Measurements from ENCODE around the gene SDK2. TPM values are rescaled to one million over a fixed set of nuclear protein-coding genes. Genes with fewer than 3 reads are reported as not detected.

Gene SDK2
- total and polyA plus RNA-seq, 2 of the 8 experiments (the other 6 are each of a cell fraction or from before 2014, with no cell fraction given) = 3.9 to 4.1 TPM

GRCh38 chr17:73637866-73638265, 6.4 kb downstream of the SDK2 start:
- DNase-seq (ENCODE audit: low read depth in 1 of 2, low spot score in 2 of 2) (no peak), FAIRE-seq (no peak)
- Histone ChIP-seq H2BK5ac (ENCODE audit: low read depth, low read length) (no peak overlapping the region), H3K4me3 (ENCODE audit: extremely low read depth in 1 of 4, insufficient read depth in 2 of 4, low read depth in 3 of 4, low read length in 4 of 4) (no peak overlapping the region), H3K18ac (ENCODE audit: extremely low read depth, low read length) (no peak overlapping the region), H4K8ac (ENCODE audit: extremely low read depth, insufficient read depth, low read length) (no peak overlapping the region), H2AFZ (ENCODE audit: low read length) (no peak overlapping the region), H4K5ac (ENCODE audit: insufficient read length, low read depth, low read length) (no peak overlapping the region), H3K23me2 (ENCODE audit: low read depth, low read length) (no peaks in the 10 kb centered on the region), H3K56ac (replicated peaks; ENCODE audit: insufficient read length, low read depth, low read length) (no peak overlapping the region), H3K4me2 (ENCODE audit: insufficient read depth in 1 of 2, low read depth in 2 of 2, low read length in 2 of 2) (no peak overlapping the region), H2AK5ac (ENCODE audit: low read depth, low read length) (no peak overlapping the region), H2BK15ac (ENCODE audit: low read length) (no peak overlapping the region), H2BK120ac (replicated peaks; ENCODE audit: low read depth, low read length) (no peak overlapping the region), H3K27ac (ENCODE audit: low read depth, low read length) (no peak overlapping the region), H4K20me1 (replicated peaks in 1 of 2; ENCODE audit: control insufficient read depth in 1 of 2, insufficient read depth in 2 of 2, low read length in 2 of 2) (peaks cover 3 to 9% of the 10 kb centered on the region in 2 experiments), H2BK12ac (ENCODE audit: low read depth, low read length) (no peak overlapping the region), H3K4ac (replicated peaks; ENCODE audit: insufficient read length, low read depth, low read length) (no peak overlapping the region), H2BK20ac (ENCODE audit: low read length) (no peak overlapping the region), H3K4me1 (replicated peaks in 1 of 4; ENCODE audit: control insufficient read depth in 3 of 4, insufficient read depth in 4 of 4, low read length in 3 of 4) (peaks cover 0 to 12% (median 10%) of the 10 kb centered on the region in 4 experiments; a peak in 6 of 7 replicates), H3K36me3 (ENCODE audit: control insufficient read depth in 2 of 4, insufficient read depth in 4 of 4, low read length in 3 of 4) (no peaks in the 10 kb centered on the region), H3K79me2 (ENCODE audit: control insufficient read depth in 1 of 2, insufficient read depth in 2 of 2, low read length in 2 of 2) (peaks cover 0 to 26% of the 10 kb centered on the region in 2 experiments; a peak in 1 of 4 replicates), H3K23ac (ENCODE audit: insufficient read length) (no peak overlapping the region), H3K9me3 (ENCODE audit: insufficient read depth in 2 of 2, low read depth in 1 of 2, low read length in 1 of 2) (no peaks in the 10 kb centered on the region), H3K14ac (ENCODE audit: insufficient read length) (no peak overlapping the region), H3K79me1 (ENCODE audit: low read depth, low read length) (peaks cover 6% of the 10 kb centered on the region), H3K9ac (replicated peaks in 1 of 4; ENCODE audit: extremely low read depth in 1 of 4, low read depth in 3 of 4, low read length in 3 of 4) (no peak overlapping the region), H4K91ac (replicated peaks; ENCODE audit: insufficient read length, low read length) (no peak overlapping the region), H3K27me3 (replicated peaks in 1 of 4; ENCODE audit: control insufficient read depth in 3 of 4, extremely low read depth in 1 of 4, insufficient read depth in 3 of 4, low read length in 3 of 4) (peaks cover 5 to 17% (median 16%) of the 10 kb centered on the region in 4 experiments)
- ChIA-PET CTCF (ENCODE audit: partially characterized antibody) (interaction anchor here (0.8 to 11.0 kb wide), 6 partner anchors 8 to 91 kb away, joined by 3 to 67 read pairs (median 3); partner anchors contain the start of gene SDK2), POLR2A (ENCODE audit: partially characterized antibody) (no interaction called here)
- WGBS, 2 experiments (ENCODE audit: extremely low coverage in 1 of 2, insufficient coverage in 1 of 2, insufficient read length in 1 of 2, insufficient replicate concordance in 2 of 2, low coverage in 1 of 2, low lambda C conversion rate in 2 of 2, missing lambda C conversion rate in 1 of 2) = 81% methylated on average over 8 of the region's 8 CpGs; no CpG with 5 or more reads in 1 of the 2 experiments
- TF ChIP-seq POU5F1 (IDR thresholded peaks at IDR 0.05; ENCODE audit: low read depth, low read length) (no peak), TAF1 (IDR thresholded peaks at IDR 0.05; ENCODE audit: low read depth, low read length) (no peak), POLR2A (IDR thresholded peaks at IDR 0.05; ENCODE audit: control extremely low read depth in 1 of 2, low read depth in 2 of 2, low read length in 2 of 2) (no peak), RAD21 (IDR thresholded peaks at IDR 0.05 in 1 of 2, conservative IDR thresholded peaks at IDR 0.05 in 1 of 2; ENCODE audit: low read depth in 2 of 2, low read length in 2 of 2) (no peak), SIN3A (conservative IDR thresholded peaks at IDR 0.05 in 1 of 2, IDR thresholded peaks at IDR 0.05 in 1 of 2; ENCODE audit: low read depth in 1 of 2, low read length in 2 of 2) (no peak), CTBP2 (IDR thresholded peaks at IDR 0.05; ENCODE audit: borderline replicate concordance, insufficient read depth, insufficient read length, low read length) (no peak), CHD2 (IDR thresholded peaks at IDR 0.05; ENCODE audit: low read length) (no peak), SRF (IDR thresholded peaks at IDR 0.05; ENCODE audit: low read depth, low read length) (no peak), E2F6 (IDR thresholded peaks at IDR 0.05) (no peak), JUND (IDR thresholded peaks at IDR 0.05; ENCODE audit: low read length) (no peak), KDM4A (IDR thresholded peaks at IDR 0.05; ENCODE audit: low read depth, low read length, severe bottlenecking) (no peak), RNF2 (IDR thresholded peaks at IDR 0.05; ENCODE audit: borderline replicate concordance, low read depth, low read length, missing control alignments, poor library complexity, severe bottlenecking) (no peak), CEBPB (IDR thresholded peaks at IDR 0.05; ENCODE audit: low read depth, low read length) (no peak)
